Measurements from ENCODE around the gene DGKA. TPM values are rescaled to one million over a fixed set of nuclear protein-coding genes. Genes with fewer than 3 reads are reported as not detected.
A peak's percentile ranks its signal among the peaks of the same experiment; 100 is the strongest.
"Not testable (repeated sequence)": the region's sequence is repeated elsewhere in the genome, so short reads cannot be mapped to it uniquely, and the experiment has no call there.

DGKA gene
- total RNA-seq, 1 donor from 2014 or later = 29.0 TPM

- H3K4me3 ChIP-seq = no peak overlapping the region
These were observed 15.5 kb upstream of the DGKA start for GRCh38 chr12:55915482-55915859.

GRCh38 chr12:55919032-55919431, 11.9 kb upstream of the DGKA start:
- intact Hi-C loops (cut with DNase I); DNase-seq; H3K27me3 ChIP-seq; ATAC-seq; H3K9me3 ChIP-seq; H3K27ac ChIP-seq; H3K4me1 ChIP-seq; H3K4me3 ChIP-seq: not testable (repeated sequence)
- H3K36me3 ChIP-seq = peaks cover 33% of the 10 kb centered on the region

More at GRCh38 chr12:55915482-55915859, 15.5 kb upstream of the DGKA start:
- Histone ChIP-seq H3K36me3 (peaks cover 18% of the 10 kb centered on the region), H3K27me3 (no peaks in the 10 kb centered on the region), H3K4me1 (peaks cover 9% of the 10 kb centered on the region), H3K27ac (no peak overlapping the region), H3K9me3 (no peaks in the 10 kb centered on the region)
- no peak for TF ChIP-seq CTCF (IDR thresholded peaks at IDR 0.05)
- DNase-seq = no peak
- peak; percentile 39 for ATAC-seq
- intact Hi-C loops (cut with DNase I) = no loop called here

- H3K4me1 ChIP-seq = peaks cover 5% of the 10 kb centered on the region
- ATAC-seq (no peak), DNase-seq (no peak)
- H3K4me3 ChIP-seq = no peak overlapping the region
- H3K27ac ChIP-seq = no peak overlapping the region
- H3K36me3 ChIP-seq = peaks cover 24% of the 10 kb centered on the region
- intact Hi-C loops (cut with DNase I) = loop anchor here (10.0 kb wide), 1 partner anchor 87 kb away; no protein-coding TSS in a partner anchor
- no peaks in the 10 kb centered on the region for H3K27me3 ChIP-seq
- TF ChIP-seq CTCF (IDR thresholded peaks at IDR 0.05) = no peak
- no peaks in the 10 kb centered on the region for H3K9me3 ChIP-seq
These were observed 8.8 kb upstream of the DGKA start for GRCh38 chr12:55922126-55922525.

- peaks cover 24% of the 10 kb centered on the region for H3K36me3 ChIP-seq
- not testable (repeated sequence) for ATAC-seq, H3K4me3 ChIP-seq, DNase-seq, H3K27ac ChIP-seq, H3K9me3 ChIP-seq, H3K4me1 ChIP-seq, H3K27me3 ChIP-seq
- intact Hi-C loops (cut with DNase I) = loop anchor here (10.0 kb wide), 1 partner anchor 89 kb away; no protein-coding TSS in a partner anchor
These were observed 7.3 kb upstream of the DGKA start for GRCh38 chr12:55923648-55924047.

DNA sequence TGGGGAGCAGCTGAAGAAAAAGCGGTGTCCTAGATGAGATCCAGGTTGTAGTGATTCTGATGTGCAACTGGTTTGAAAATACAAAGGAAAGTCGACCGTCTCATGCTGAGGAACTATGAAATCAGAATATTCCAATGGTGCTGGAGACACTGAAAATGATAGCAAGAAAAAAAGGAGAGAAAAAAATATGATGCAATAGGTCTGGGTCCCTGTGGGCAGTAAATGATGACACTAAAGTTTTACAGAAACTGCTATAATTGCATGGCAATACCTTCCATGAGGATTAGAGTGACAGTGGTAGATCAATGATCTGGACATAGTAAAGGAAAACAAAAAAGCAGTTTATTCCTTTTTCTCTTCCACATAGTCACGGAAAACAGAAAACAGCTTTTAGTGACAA, 5.6 kb upstream of the DGKA start:
- H3K27me3 ChIP-seq = no peaks in the 10 kb centered on the region
- H3K9me3 ChIP-seq = no peaks in the 10 kb centered on the region
- no peak overlapping the region for H3K4me3 ChIP-seq
- no peak for TF ChIP-seq CTCF (IDR thresholded peaks at IDR 0.05)
- peaks cover 24% of the 10 kb centered on the region for H3K36me3 ChIP-seq
- intact Hi-C loops (cut with DNase I) = loop anchor here (10.0 kb wide), 1 partner anchor 91 kb away; no protein-coding TSS in a partner anchor
- no peak for ATAC-seq
- no peak overlapping the region for H3K27ac ChIP-seq
- peaks cover 27% of the 10 kb centered on the region for H3K4me1 ChIP-seq
- no peak for DNase-seq

GRCh38 chr12:55925870-55926737, 4.9 kb upstream of the DGKA start:
- ATAC-seq = no peak
- intact Hi-C loops (cut with DNase I) = loop anchor here (10.0 kb wide), 1 partner anchor 91 kb away; no protein-coding TSS in a partner anchor
- TF ChIP-seq CTCF (IDR thresholded peaks at IDR 0.05) = no peak
- no peak for DNase-seq
- H3K36me3 ChIP-seq = peaks cover 24% of the 10 kb centered on the region
- no peaks in the 10 kb centered on the region for H3K27me3 ChIP-seq
- H3K9me3 ChIP-seq = no peaks in the 10 kb centered on the region
- H3K4me1 ChIP-seq = peaks cover 34% of the 10 kb centered on the region
- peak overlapping the region; percentile 97 for H3K4me3 ChIP-seq
- peak overlapping the region; percentile 98 for H3K27ac ChIP-seq

All from upper lobe of right lung (tissue), 1 donor.